GM23338 (cell line): Measurements from ENCODE around the gene NTN1. TPM values are rescaled to one million over a fixed set of nuclear protein-coding genes. Genes with fewer than 3 reads are reported as not detected.

ENCODE experiments used
- ATAC-seq: fragments of 200-7000 bp; cut with Tn5 transposase; 3 replicates; pipeline ENCODE4 v1.9.1; 2020
- DNase-seq: peaks from one replicate; pipeline ENCODE4 v3.0.0-alpha.2; 2015; ENCODE audit warnings: low spot score
- H2AFZ ChIP-seq: fragments of 200-600 bp; sonication (generic); 2 replicates; pipeline ENCODE4 v1.8.0; 2016; ENCODE audit warnings: antibody characterized with exemption, mild to moderate bottlenecking, moderate library complexity
- H3F3A ChIP-seq: fragments of 200-600 bp; sonication (generic); replicated peaks from 2 replicates; pipeline ENCODE4 v1.8.0; 2017; ENCODE audit warnings: antibody characterized with exemption, mixed run types, low read depth
- H3K27ac ChIP-seq: fragments of 200-600 bp; sonication (generic); 2 replicates; pipeline ENCODE4 v1.6.1; 2016; ENCODE audit warnings: low read depth
- H3K27me3 ChIP-seq: fragments of 200-600 bp; sonication (generic); 2 replicates; pipeline ENCODE4 v1.8.0; 2016; ENCODE audit warnings: mild to moderate bottlenecking, mixed run types, moderate library complexity; ENCODE audit not compliant: insufficient read depth
- H3K36me3 ChIP-seq: fragments of 200-600 bp; sonication (generic); 2 replicates; pipeline ENCODE4 v1.8.0; 2016; ENCODE audit warnings: mild to moderate bottlenecking; ENCODE audit not compliant: insufficient read depth
- H3K4me1 ChIP-seq: fragments of 200-600 bp; sonication (generic); 2 replicates; pipeline ENCODE4 v1.8.0; 2016; ENCODE audit warnings: mild to moderate bottlenecking, moderate library complexity; ENCODE audit not compliant: insufficient read depth
- H3K4me2 ChIP-seq: fragments of 200-600 bp; sonication (generic); 2 replicates; pipeline ENCODE4 v1.7.1; 2017; ENCODE audit warnings: mixed run types
- H3K4me3 ChIP-seq: fragments of 200-600 bp; sonication (generic); 2 replicates; pipeline ENCODE4 v1.6.1; 2016; ENCODE audit warnings: mixed run types
- H3K79me2 ChIP-seq: fragments of 200-600 bp; sonication (generic); replicated peaks from 2 replicates; pipeline ENCODE4 v1.8.0; 2017; ENCODE audit warnings: mild to moderate bottlenecking; ENCODE audit not compliant: insufficient read depth
- H3K9me2 ChIP-seq: fragments of 200-600 bp; sonication (generic); 2 replicates; pipeline ENCODE4 v1.8.0; 2017; ENCODE audit not compliant: insufficient read depth
- H4K20me1 ChIP-seq: fragments of 200-600 bp; sonication (generic); replicated peaks from 2 replicates; pipeline ENCODE4 v1.8.0; 2017; ENCODE audit warnings: mild to moderate bottlenecking; ENCODE audit not compliant: insufficient read depth
- H3K27ac Mint-ChIP-seq: 2 replicates; pipeline ENCODE4 v1.8.0; 2020; ENCODE audit warnings: inconsistent platforms, mild to moderate bottlenecking, moderate library complexity, mixed read lengths
- H3K27me3 Mint-ChIP-seq: 3 replicates; pipeline ENCODE4 v1.8.0; 2022; ENCODE audit warnings: low read depth, mild to moderate bottlenecking, moderate library complexity, mixed read lengths, inconsistent platforms; ENCODE audit not compliant: insufficient read depth, poor library complexity
- H3K36me3 Mint-ChIP-seq: 3 replicates; pipeline ENCODE4 v1.8.0; 2021; ENCODE audit warnings: low read depth, mild to moderate bottlenecking, inconsistent platforms, moderate library complexity, mixed read lengths
- H3K4me1 Mint-ChIP-seq: 3 replicates; pipeline ENCODE4 v1.8.0; 2020; ENCODE audit warnings: mild to moderate bottlenecking, inconsistent platforms, mixed read lengths
- H3K4me3 Mint-ChIP-seq: 3 replicates; pipeline ENCODE4 v1.8.0; 2021; ENCODE audit warnings: moderate library complexity, mild to moderate bottlenecking, inconsistent platforms, mixed read lengths
- H3K9me3 Mint-ChIP-seq: 3 replicates; pipeline ENCODE4 v1.8.0; 2020; ENCODE audit warnings: moderate library complexity, mild to moderate bottlenecking, inconsistent platforms, mixed read lengths
- CREB1 ChIP-seq: fragments of 250-450 bp; sonication (Bioruptor Pico); IDR thresholded peaks from 2 replicates; pipeline ENCODE4 v1.5.0; 2020; ENCODE audit warnings: low read depth, mild to moderate bottlenecking, moderate library complexity
- EZH2 ChIP-seq: fragments of 200-600 bp; sonication (generic); IDR thresholded peaks from one replicate; pipeline ENCODE4 v1.8.0; 2017; ENCODE audit warnings: antibody characterized with exemption, mild to moderate bottlenecking, low read depth; ENCODE audit not compliant: unreplicated experiment
- EZH2phosphoT487 ChIP-seq: fragments of 200-600 bp; sonication (generic); IDR thresholded peaks from one replicate; pipeline ENCODE4 v1.8.1; 2018; ENCODE audit warnings: antibody characterized with exemption; ENCODE audit not compliant: unreplicated experiment
- JUNB ChIP-seq: IDR thresholded peaks from one replicate; pipeline ENCODE4 v1.6.1; 2016; ENCODE audit warnings: antibody characterized with exemption; ENCODE audit not compliant: unreplicated experiment
- NANOG ChIP-seq: IDR thresholded peaks from 2 replicates; pipeline ENCODE4 v1.6.1; 2016; ENCODE audit warnings: antibody characterized with exemption, borderline replicate concordance
- POLR2AphosphoS5 ChIP-seq: IDR thresholded peaks from 2 replicates; pipeline ENCODE4 v1.6.1; 2016; ENCODE audit warnings: antibody characterized with exemption, low read depth
- STAT1 ChIP-seq: IDR thresholded peaks from one replicate; pipeline ENCODE4 v1.6.1; 2016; ENCODE audit warnings: antibody characterized with exemption; ENCODE audit not compliant: unreplicated experiment
- ZNF114 ChIP-seq: fragments of 250-450 bp; sonication (Bioruptor Pico); IDR thresholded peaks from 2 replicates; pipeline ENCODE4 v1.5.0; 2020; ENCODE audit warnings: mild to moderate bottlenecking, moderate library complexity
- ZNF331 ChIP-seq: fragments of 250-450 bp; sonication (Bioruptor Pico); IDR thresholded peaks from 2 replicates; pipeline ENCODE4 v1.5.0; 2020; ENCODE audit warnings: low read depth, mild to moderate bottlenecking, moderate library complexity
- polyA plus RNA-seq: library from polyadenylated mRNA; unstranded; fragments of >200 nt; fragmentation: Nextera tagmentation; extraction: Ambion mirVana; gene quantifications from 2 replicates; pipeline ENCODE4 v1.2.1, GENCODE V29; 2016
- total RNA-seq: library from RNA; depleted of rRNA; stranded (reverse); fragments of >200 nt; shearing (Covaris generic); gene quantifications from 2 replicates; pipeline ENCODE4 v1.2.3, GENCODE V29; 2014
- TF ChIP-seq, protein P1 (sequence below): IDR thresholded peaks from 2 replicates; pipeline ENCODE4 v1.6.1; 2016; ENCODE audit warnings: antibody characterized with exemption
- TF ChIP-seq, protein P2 (sequence below): IDR thresholded peaks from one replicate; pipeline ENCODE4 v1.6.1; 2018; ENCODE audit warnings: antibody characterized with exemption; ENCODE audit not compliant: unreplicated experiment
- TF ChIP-seq, protein P3 (sequence below): fragments of 250-450 bp; sonication (Bioruptor Pico); IDR thresholded peaks from 2 replicates; pipeline ENCODE4 v1.5.0; 2020; ENCODE audit warnings: mild to moderate bottlenecking, moderate library complexity
- TF ChIP-seq, protein P4 (sequence below), 2 experiments: fragments of 200-600 bp in 1 of 2; sonication (generic) in 1 of 2; conservative IDR thresholded peaks; 2 replicates each; pipeline versions ENCODE4 v1.5.1 to v1.6.1; 2016 to 2017; ENCODE audit warnings: antibody characterized with exemption in 2 of 2, low read depth in 2 of 2, mild to moderate bottlenecking in 2 of 2, moderate library complexity in 1 of 2

NTN1 gene
- total and polyA plus RNA-seq, 2 experiments from 2014 or later: 0.57 to 2.6 TPM

DNA sequence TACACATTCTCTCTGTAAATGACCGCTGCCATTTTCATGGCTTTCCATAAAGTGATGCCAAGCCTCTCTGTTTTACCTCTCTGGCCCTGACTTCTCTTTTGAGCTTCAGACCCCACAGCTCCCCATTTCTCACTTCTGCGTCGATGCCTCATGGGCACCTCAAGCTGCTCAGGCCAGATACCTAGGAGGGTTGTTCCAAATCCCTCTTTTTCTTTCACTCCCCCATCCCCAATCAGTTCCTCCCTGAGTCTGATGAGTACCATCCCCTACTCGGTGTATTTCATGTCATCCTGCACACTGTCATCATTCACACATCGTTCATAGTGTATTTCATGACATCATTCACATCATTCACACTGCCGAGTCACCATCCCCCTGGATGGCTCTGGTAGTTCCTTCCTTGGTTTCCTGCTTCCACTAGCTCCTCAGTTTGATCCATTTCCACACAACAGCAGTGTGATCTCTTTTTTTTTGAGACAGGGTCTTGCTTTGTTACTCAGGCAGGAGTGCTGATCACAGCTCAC, 43.1 kb downstream of the NTN1 start (continued):
- TF ChIP-seq EZH2 (no peak), ZNF331 (no peak)

DNA sequence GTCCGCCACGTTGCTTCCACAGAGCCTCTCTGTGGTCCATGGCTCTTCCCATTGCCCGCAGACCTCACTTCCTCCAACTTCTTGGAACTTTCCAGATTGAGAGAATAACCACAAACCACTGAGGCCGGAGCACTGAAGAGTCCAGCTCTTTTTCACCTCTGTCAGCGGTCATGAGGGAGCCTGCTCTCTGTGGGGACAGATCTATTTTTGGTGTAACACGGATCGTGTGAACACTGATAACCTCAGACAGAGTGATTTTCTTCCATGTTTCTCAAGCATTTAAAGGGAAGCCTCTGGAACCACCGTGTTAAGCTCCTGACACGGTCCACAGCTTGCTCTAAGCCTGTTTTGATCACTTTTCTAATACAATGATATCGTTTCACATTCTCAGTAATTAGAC, 49.7 kb downstream of the NTN1 start:
- no peak overlapping the region for H3K4me3 Mint-ChIP-seq
- ATAC-seq (no peak), DNase-seq (no peak)
- H3K27me3 ChIP-seq: no peaks in the 10 kb centered on the region
- H3K9me3 Mint-ChIP-seq: no peaks in the 10 kb centered on the region
- H4K20me1 ChIP-seq: no peaks in the 10 kb centered on the region
- peaks cover 3% of the 10 kb centered on the region for H3K27me3 Mint-ChIP-seq
- no peaks in the 10 kb centered on the region for H3K79me2 ChIP-seq
- H3K4me2 ChIP-seq: no peak overlapping the region
- H3F3A ChIP-seq: no peaks in the 10 kb centered on the region
- H2AFZ ChIP-seq: no peak overlapping the region
- H3K36me3 Mint-ChIP-seq: no peaks in the 10 kb centered on the region
- H3K27ac Mint-ChIP-seq: no peak overlapping the region
- TF ChIP-seq EZH2: no peak
- TF ChIP-seq EZH2phosphoT487: no peak
- TF ChIP-seq, protein P1, sequence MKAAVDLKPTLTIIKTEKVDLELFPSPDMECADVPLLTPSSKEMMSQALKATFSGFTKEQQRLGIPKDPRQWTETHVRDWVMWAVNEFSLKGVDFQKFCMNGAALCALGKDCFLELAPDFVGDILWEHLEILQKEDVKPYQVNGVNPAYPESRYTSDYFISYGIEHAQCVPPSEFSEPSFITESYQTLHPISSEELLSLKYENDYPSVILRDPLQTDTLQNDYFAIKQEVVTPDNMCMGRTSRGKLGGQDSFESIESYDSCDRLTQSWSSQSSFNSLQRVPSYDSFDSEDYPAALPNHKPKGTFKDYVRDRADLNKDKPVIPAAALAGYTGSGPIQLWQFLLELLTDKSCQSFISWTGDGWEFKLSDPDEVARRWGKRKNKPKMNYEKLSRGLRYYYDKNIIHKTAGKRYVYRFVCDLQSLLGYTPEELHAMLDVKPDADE: no peak
- TF ChIP-seq JUNB: no peak
- TF ChIP-seq, protein P2, sequence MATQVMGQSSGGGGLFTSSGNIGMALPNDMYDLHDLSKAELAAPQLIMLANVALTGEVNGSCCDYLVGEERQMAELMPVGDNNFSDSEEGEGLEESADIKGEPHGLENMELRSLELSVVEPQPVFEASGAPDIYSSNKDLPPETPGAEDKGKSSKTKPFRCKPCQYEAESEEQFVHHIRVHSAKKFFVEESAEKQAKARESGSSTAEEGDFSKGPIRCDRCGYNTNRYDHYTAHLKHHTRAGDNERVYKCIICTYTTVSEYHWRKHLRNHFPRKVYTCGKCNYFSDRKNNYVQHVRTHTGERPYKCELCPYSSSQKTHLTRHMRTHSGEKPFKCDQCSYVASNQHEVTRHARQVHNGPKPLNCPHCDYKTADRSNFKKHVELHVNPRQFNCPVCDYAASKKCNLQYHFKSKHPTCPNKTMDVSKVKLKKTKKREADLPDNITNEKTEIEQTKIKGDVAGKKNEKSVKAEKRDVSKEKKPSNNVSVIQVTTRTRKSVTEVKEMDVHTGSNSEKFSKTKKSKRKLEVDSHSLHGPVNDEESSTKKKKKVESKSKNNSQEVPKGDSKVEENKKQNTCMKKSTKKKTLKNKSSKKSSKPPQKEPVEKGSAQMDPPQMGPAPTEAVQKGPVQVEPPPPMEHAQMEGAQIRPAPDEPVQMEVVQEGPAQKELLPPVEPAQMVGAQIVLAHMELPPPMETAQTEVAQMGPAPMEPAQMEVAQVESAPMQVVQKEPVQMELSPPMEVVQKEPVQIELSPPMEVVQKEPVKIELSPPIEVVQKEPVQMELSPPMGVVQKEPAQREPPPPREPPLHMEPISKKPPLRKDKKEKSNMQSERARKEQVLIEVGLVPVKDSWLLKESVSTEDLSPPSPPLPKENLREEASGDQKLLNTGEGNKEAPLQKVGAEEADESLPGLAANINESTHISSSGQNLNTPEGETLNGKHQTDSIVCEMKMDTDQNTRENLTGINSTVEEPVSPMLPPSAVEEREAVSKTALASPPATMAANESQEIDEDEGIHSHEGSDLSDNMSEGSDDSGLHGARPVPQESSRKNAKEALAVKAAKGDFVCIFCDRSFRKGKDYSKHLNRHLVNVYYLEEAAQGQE: no peak
- no peak for TF ChIP-seq ZNF114 (CRISPR knock-in tag)
- TF ChIP-seq, protein P3, sequence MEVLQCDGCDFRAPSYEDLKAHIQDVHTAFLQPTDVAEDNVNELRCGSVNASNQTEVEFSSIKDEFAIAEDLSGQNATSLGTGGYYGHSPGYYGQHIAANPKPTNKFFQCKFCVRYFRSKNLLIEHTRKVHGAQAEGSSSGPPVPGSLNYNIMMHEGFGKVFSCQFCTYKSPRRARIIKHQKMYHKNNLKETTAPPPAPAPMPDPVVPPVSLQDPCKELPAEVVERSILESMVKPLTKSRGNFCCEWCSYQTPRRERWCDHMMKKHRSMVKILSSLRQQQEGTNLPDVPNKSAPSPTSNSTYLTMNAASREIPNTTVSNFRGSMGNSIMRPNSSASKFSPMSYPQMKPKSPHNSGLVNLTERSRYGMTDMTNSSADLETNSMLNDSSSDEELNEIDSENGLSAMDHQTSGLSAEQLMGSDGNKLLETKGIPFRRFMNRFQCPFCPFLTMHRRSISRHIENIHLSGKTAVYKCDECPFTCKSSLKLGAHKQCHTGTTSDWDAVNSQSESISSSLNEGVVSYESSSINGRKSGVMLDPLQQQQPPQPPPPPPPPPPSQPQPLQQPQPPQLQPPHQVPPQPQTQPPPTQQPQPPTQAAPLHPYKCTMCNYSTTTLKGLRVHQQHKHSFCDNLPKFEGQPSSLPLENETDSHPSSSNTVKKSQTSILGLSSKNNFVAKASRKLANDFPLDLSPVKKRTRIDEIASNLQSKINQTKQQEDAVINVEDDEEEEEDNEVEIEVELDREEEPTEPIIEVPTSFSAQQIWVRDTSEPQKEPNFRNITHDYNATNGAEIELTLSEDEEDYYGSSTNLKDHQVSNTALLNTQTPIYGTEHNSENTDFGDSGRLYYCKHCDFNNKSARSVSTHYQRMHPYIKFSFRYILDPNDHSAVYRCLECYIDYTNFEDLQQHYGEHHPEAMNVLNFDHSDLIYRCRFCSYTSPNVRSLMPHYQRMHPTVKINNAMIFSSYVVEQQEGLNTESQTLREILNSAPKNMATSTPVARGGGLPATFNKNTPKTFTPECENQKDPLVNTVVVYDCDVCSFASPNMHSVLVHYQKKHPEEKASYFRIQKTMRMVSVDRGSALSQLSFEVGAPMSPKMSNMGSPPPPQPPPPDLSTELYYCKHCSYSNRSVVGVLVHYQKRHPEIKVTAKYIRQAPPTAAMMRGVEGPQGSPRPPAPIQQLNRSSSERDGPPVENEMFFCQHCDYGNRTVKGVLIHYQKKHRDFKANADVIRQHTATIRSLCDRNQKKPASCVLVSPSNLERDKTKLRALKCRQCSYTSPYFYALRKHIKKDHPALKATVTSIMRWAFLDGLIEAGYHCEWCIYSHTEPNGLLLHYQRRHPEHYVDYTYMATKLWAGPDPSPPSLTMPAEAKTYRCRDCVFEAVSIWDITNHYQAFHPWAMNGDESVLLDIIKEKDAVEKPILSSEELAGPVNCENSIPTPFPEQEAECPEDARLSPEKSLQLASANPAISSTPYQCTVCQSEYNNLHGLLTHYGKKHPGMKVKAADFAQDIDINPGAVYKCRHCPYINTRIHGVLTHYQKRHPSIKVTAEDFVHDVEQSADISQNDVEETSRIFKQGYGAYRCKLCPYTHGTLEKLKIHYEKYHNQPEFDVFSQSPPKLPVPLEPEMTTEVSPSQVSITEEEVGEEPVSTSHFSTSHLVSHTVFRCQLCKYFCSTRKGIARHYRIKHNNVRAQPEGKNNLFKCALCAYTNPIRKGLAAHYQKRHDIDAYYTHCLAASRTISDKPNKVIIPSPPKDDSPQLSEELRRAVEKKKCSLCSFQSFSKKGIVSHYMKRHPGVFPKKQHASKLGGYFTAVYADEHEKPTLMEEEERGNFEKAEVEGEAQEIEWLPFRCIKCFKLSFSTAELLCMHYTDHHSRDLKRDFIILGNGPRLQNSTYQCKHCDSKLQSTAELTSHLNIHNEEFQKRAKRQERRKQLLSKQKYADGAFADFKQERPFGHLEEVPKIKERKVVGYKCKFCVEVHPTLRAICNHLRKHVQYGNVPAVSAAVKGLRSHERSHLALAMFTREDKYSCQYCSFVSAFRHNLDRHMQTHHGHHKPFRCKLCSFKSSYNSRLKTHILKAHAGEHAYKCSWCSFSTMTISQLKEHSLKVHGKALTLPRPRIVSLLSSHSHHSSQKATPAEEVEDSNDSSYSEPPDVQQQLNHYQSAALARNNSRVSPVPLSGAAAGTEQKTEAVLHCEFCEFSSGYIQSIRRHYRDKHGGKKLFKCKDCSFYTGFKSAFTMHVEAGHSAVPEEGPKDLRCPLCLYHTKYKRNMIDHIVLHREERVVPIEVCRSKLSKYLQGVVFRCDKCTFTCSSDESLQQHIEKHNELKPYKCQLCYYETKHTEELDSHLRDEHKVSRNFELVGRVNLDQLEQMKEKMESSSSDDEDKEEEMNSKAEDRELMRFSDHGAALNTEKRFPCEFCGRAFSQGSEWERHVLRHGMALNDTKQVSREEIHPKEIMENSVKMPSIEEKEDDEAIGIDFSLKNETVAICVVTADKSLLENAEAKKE (CRISPR knock-in tag): no peak
- TF ChIP-seq POLR2AphosphoS5: no peak
- no peak for TF ChIP-seq NANOG
- TF ChIP-seq ZNF331: no peak
- TF ChIP-seq, protein P4, sequence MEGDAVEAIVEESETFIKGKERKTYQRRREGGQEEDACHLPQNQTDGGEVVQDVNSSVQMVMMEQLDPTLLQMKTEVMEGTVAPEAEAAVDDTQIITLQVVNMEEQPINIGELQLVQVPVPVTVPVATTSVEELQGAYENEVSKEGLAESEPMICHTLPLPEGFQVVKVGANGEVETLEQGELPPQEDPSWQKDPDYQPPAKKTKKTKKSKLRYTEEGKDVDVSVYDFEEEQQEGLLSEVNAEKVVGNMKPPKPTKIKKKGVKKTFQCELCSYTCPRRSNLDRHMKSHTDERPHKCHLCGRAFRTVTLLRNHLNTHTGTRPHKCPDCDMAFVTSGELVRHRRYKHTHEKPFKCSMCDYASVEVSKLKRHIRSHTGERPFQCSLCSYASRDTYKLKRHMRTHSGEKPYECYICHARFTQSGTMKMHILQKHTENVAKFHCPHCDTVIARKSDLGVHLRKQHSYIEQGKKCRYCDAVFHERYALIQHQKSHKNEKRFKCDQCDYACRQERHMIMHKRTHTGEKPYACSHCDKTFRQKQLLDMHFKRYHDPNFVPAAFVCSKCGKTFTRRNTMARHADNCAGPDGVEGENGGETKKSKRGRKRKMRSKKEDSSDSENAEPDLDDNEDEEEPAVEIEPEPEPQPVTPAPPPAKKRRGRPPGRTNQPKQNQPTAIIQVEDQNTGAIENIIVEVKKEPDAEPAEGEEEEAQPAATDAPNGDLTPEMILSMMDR (conservative IDR thresholded peaks at IDR 0.05; ENCODE audit: low read depth in 2 of 2): no peak
- TF ChIP-seq CREB1 (CRISPR knock-in tag): no peak
- TF ChIP-seq STAT1: no peak
- H3K4me3 ChIP-seq: no peak overlapping the region
- H3K27ac ChIP-seq: no peak overlapping the region
- no peaks in the 10 kb centered on the region for H3K4me1 ChIP-seq
- 0 out of 2 replicates have a peak, but pooled peaks cover 5% of the 10 kb centered on the region for H3K9me2 ChIP-seq
- H3K36me3 ChIP-seq: no peaks in the 10 kb centered on the region
- H3K4me1 Mint-ChIP-seq: 0 out of 3 replicates have a peak, but pooled peaks cover 2% of the 10 kb centered on the region
